ENCODE measurements around the gene TRAF3.

The TRAF3 gene

GRCh38 chr14:102777711-102778337, 575 bp downstream of the TRAF3 start:
- DNase-seq (ENCODE audit: low read depth) = no peak

GRCh38 chr14:102778338-102779083, 1.3 kb downstream of the TRAF3 start:
- no peak for DNase-seq (ENCODE audit: low read depth)

GRCh38 chr14:102779084-102779462, 1.8 kb downstream of the TRAF3 start:
- no peak for DNase-seq (ENCODE audit: low read depth)

- no peak for DNase-seq (ENCODE audit: low read depth)
Measured at GRCh38 chr14:102779574-102780315, 2.5 kb downstream of the TRAF3 start.

- DNase-seq (ENCODE audit: low read depth) = no peak
Measured at GRCh38 chr14:102781063-102781462, 3.8 kb downstream of the TRAF3 start.

GRCh38 chr14:102782974-102783373, 5.7 kb downstream of the TRAF3 start:
- DNase-seq (ENCODE audit: low read depth) = no peak

- no peak for DNase-seq (ENCODE audit: low read depth)
Measured at GRCh38 chr14:102784892-102785594, 7.8 kb downstream of the TRAF3 start.

- no peak for DNase-seq (ENCODE audit: low read depth)
Measured at GRCh38 chr14:102785595-102785963, 8.3 kb downstream of the TRAF3 start.

GRCh38 chr14:102786768-102787167, 9.5 kb downstream of the TRAF3 start:
- no peak for DNase-seq (ENCODE audit: low read depth)

GRCh38 chr14:102789349-102789748, 12.1 kb downstream of the TRAF3 start:
- no peak for DNase-seq (ENCODE audit: low read depth)

- DNase-seq (ENCODE audit: low read depth) = no peak
Measured at GRCh38 chr14:102793531-102794328, 16.5 kb downstream of the TRAF3 start.

- no peak for DNase-seq (ENCODE audit: low read depth)
Measured at GRCh38 chr14:102795060-102795925, 18.0 kb downstream of the TRAF3 start.

GRCh38 chr14:102796661-102797190, 19.5 kb downstream of the TRAF3 start:
- DNase-seq (ENCODE audit: low read depth) = no peak

- DNase-seq (ENCODE audit: low read depth) = no peak
Measured at GRCh38 chr14:102798926-102799325, 21.7 kb downstream of the TRAF3 start.

- no peak for DNase-seq (ENCODE audit: low read depth)
Measured at GRCh38 chr14:102799684-102800562, 22.7 kb downstream of the TRAF3 start.

- no peak for DNase-seq (ENCODE audit: low read depth)
Measured at GRCh38 chr14:102802834-102803523, 25.7 kb downstream of the TRAF3 start.

- no peak for DNase-seq (ENCODE audit: low read depth)
Measured at GRCh38 chr14:102804858-102805257, 27.6 kb downstream of the TRAF3 start.

- DNase-seq (ENCODE audit: low read depth) = peak; percentile 39
Measured at GRCh38 chr14:102805371-102805891, 28.2 kb downstream of the TRAF3 start.

GRCh38 chr14:102805941-102806340, 28.7 kb downstream of the TRAF3 start:
- no peak for DNase-seq (ENCODE audit: low read depth)
